Posterior vena cava (tissue), 2 donors: Measurements from ENCODE around the gene AURKAIP1. TPM values are rescaled to one million over a fixed set of nuclear protein-coding genes. Genes with fewer than 3 reads are reported as not detected.
"Not testable (repeated sequence)": the region's sequence is repeated elsewhere in the genome, so short reads cannot be mapped to it uniquely, and the experiment has no call there.

Source experiments
- DNase-seq: peaks from one replicate; pipeline ENCODE4 v3.0.0-alpha.2; 2020; ENCODE audit warnings: low spot score
- intact Hi-C, 2 donors: fragments of 100-400 bp; cut with DNase I; formaldehyde crosslinking; loops; one replicate each; pipeline versions ENCODE4 v1.14.1 to v1.14.2; 2022 to 2023
- total RNA-seq, 2 donors: library from RNA; stranded (reverse); fragmentation: NEBNext Ultra II Directional; extraction: Animal tissue kit (Norgen Biotek cat#: 25700); gene quantifications; one replicate each; pipeline ENCODE4 v1.2.1, GENCODE V29; 2021
- donor health status: DM: yes; HTN: yes; CAD: no.
- donor health status: DM: yes; HTN: yes; CAD: no.

AURKAIP1 gene
- total RNA-seq, 2 donors from 2014 or later = 70.9 to 78.8 TPM

- DNase-seq = no peak
- intact Hi-C loops = no loop called here
Observed at GRCh38 chr1:1393014-1393413, 18.0 kb upstream of the AURKAIP1 start.

GRCh38 chr1:1391225-1391624 is 16.2 kb upstream of the AURKAIP1 start:
- intact Hi-C loops = no loop called here
- DNase-seq = peak; percentile 75

GRCh38 chr1:1390675-1391074 is 15.7 kb upstream of the AURKAIP1 start:
- no peak for DNase-seq
- intact Hi-C loops = no loop called here

GRCh38 chr1:1388078-1388472 is 13.1 kb upstream of the AURKAIP1 start:
- intact Hi-C loops = no loop called here
- peak; percentile 57 for DNase-seq

- DNase-seq = peak; percentile 78
- intact Hi-C loops = no loop called here
Observed at GRCh38 chr1:1387098-1388077, 12.4 kb upstream of the AURKAIP1 start.

- DNase-seq = no peak
- intact Hi-C loops = no loop called here
Observed at GRCh38 chr1:1385931-1386330, 10.9 kb upstream of the AURKAIP1 start.

GRCh38 chr1:1385339-1385738 is 10.3 kb upstream of the AURKAIP1 start:
- intact Hi-C loops = not testable (repeated sequence)

GRCh38 chr1:1381294-1381693 is 6.3 kb upstream of the AURKAIP1 start:
- peak; percentile 63 for DNase-seq
- intact Hi-C loops = no loop called here

More at GRCh38 chr1:1385339-1385738, 10.3 kb upstream of the AURKAIP1 start:
- not testable (repeated sequence) for DNase-seq

GRCh38 chr1:1380860-1381259 is 5.9 kb upstream of the AURKAIP1 start:
- intact Hi-C loops = no loop called here

GRCh38 chr1:1377540-1378205 is 2.7 kb upstream of the AURKAIP1 start:
- intact Hi-C loops = loop anchor here in 1 of 2 donors (10.0 kb wide), 1 partner anchor 127 kb away; no protein-coding TSS in a partner anchor
- no peak for DNase-seq

More at GRCh38 chr1:1380860-1381259, 5.9 kb upstream of the AURKAIP1 start:
- no peak for DNase-seq

- DNase-seq = peak; percentile 72
- intact Hi-C loops = loop anchor here in 1 of 2 donors (10.0 kb wide), 1 partner anchor 128 kb away; no protein-coding TSS in a partner anchor
Observed at GRCh38 chr1:1376551-1377226, 1.7 kb upstream of the AURKAIP1 start.

- intact Hi-C loops = loop anchor here in 1 of 2 donors (10.0 kb wide), 1 partner anchor 130 kb away; no protein-coding TSS in a partner anchor
- DNase-seq = no peak
Observed at GRCh38 chr1:1374589-1374928, 448 bp downstream of the AURKAIP1 start.

GRCh38 chr1:1373815-1374588 is 1.0 kb downstream of the AURKAIP1 start:
- intact Hi-C loops = loop anchor here in 1 of 2 donors (10.0 kb wide), 1 partner anchor 131 kb away; no protein-coding TSS in a partner anchor

GRCh38 chr1:1373051-1373814 is 1.8 kb downstream of the AURKAIP1 start:
- intact Hi-C loops = loop anchor here in 1 of 2 donors (10.0 kb wide), 1 partner anchor 132 kb away; no protein-coding TSS in a partner anchor

More at GRCh38 chr1:1373815-1374588, 1.0 kb downstream of the AURKAIP1 start:
- peak; percentile 80 for DNase-seq

GRCh38 chr1:1371746-1372711 is 3.0 kb downstream of the AURKAIP1 start:
- intact Hi-C loops = loop anchor here in 1 of 2 donors (10.0 kb wide), 1 partner anchor 133 kb away; no protein-coding TSS in a partner anchor

More at GRCh38 chr1:1373051-1373814, 1.8 kb downstream of the AURKAIP1 start:
- DNase-seq = peak; percentile 79

GRCh38 chr1:1371364-1371745 is 3.7 kb downstream of the AURKAIP1 start:
- intact Hi-C loops = loop anchor here in 1 of 2 donors (10.0 kb wide), 1 partner anchor 133 kb away; no protein-coding TSS in a partner anchor
- DNase-seq = no peak

More at GRCh38 chr1:1371746-1372711, 3.0 kb downstream of the AURKAIP1 start:
- DNase-seq = peak; percentile 88
